Measurements from ENCODE around the gene LRRC55.

The LRRC55 gene, protein sequence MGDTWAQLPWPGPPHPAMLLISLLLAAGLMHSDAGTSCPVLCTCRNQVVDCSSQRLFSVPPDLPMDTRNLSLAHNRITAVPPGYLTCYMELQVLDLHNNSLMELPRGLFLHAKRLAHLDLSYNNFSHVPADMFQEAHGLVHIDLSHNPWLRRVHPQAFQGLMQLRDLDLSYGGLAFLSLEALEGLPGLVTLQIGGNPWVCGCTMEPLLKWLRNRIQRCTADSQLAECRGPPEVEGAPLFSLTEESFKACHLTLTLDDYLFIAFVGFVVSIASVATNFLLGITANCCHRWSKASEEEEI

DNA sequence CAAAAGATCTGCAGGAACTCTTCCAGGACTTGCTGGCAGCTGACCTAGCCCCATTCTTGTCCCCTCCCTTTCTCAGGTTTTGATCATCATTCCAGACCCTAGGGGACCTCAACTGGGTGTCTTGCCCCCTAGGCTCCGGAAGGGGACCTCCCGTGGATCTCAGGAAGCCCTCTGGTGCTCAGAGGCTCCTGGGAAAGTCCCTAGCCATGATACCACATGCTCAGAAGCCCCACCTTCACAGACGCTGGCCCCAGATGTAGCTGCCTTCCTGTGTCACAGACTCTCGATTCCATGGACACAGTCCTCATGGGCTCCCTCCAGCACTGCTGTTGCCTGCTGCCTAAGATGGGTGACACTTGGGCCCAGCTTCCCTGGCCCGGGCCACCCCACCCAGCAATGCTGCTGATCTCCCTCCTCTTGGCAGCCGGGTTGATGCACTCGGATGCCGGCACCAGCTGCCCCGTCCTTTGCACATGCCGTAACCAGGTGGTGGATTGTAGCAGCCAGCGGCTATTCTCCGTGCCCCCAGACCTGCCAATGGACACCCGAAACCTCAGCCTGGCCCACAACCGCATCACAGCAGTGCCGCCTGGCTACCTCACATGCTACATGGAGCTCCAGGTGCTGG is at the start of gene LRRC55:
Gene LRRC55 (plus strand): TSS at position 276 of the 628 bp plus-strand sequence. CDS start 70 bp downstream, at position 346.
- no peak for DNase-seq

DNA sequence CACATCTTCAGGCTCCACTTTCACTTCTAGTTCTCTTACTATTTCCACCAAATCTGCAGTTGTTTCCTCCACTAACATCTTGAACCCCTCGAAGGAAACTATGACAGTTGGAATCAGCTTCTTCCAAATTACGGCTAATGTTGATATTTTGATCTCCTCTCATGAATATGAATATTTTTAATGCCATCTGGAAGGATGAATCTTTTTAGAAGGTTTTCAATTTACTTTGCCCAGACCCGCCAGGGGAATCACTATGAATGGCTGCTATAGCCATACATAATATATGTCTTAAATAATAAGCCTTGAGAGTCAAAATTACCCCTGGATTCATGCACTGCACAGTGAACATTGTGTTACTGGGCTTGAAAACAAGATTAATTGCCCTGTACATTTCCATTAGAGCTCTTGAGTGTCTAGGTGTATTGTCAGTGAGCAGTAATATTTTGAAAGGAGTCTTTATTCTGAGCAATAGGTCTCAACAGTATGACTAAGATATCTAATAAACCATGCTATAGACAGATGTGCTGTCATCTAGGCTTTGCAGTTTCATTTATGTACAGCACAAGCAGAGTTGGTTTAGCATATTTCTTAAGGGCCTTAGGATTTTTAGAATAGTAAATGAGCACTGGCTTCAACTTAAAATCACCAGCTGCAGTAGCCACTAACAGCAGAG is 48.3 kb upstream of the LRRC55 start:
- DNase-seq = no peak

DNA sequence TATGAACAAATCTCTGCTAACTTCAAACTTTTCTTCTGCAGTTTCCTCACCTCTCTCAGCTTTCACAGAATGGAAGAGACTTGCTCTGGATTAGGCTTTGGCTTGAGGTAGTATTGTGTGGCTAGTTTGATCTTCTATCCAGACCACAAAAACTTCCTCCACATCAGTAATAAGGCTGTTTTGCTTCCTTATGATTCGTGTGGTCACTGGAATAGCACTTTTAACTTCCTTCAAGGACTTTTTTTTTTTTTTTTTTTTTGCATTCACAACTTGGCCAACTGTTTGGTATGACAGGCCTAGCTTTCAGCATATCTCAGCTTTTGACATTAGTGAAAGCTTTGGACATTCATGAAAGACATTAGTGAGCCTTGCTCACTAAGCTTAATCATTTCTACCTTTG is 47.5 kb upstream of the LRRC55 start:
- peak in 1 of 2 experiments; percentile 8 for DNase-seq

DNA sequence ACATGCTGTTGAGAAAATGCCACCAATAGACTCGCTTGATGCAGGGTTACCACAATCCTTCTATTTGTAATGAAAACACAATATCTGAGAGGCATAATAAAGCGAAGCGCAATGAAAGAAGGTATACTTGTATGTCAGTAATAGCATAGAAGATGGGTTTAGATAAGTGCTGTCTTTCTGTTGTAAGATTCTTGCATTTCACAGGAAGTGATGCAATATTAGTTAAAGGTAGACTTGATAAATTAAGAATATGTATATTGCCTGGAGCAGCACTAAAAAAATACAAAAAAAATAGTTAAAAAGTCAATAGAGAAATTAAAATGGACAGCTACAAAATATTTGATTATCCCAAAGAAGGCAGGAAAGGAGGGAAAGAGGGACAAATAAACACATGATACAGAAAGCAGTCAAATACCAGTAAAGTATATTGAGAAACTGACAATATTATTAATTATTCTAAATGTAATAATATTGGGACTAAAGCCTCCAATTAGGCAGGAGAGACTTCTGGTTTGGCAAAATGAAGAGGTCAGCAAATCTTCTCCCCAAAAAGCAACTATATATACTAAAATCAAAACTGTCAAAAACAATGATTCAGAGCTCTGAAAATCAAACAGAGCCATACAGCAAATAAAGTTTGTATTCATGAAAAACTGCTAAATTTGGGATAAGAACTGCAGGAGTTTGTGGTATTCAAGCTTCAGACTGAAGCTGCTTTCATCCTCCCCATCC is 46.6 kb upstream of the LRRC55 start:
- DNase-seq = no peak

DNA sequence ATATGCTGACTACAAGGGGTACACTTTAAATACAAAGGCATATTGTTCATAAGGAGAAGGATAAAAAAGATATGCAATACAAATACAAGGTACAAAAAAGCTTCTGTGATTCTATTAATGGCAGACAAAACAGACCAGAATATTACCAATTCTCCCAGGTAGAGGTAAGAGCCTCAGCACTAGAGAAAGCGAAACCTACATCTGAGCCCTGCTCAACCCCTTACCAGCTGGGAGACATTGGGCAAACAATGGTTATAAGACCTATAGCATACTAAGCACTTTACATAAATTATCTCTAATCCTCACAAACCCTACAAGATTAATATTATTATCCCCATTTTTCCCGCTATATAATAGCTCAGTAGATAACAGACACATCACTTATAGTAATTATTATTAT is 41.2 kb upstream of the LRRC55 start:
- DNase-seq = no peak

DNA sequence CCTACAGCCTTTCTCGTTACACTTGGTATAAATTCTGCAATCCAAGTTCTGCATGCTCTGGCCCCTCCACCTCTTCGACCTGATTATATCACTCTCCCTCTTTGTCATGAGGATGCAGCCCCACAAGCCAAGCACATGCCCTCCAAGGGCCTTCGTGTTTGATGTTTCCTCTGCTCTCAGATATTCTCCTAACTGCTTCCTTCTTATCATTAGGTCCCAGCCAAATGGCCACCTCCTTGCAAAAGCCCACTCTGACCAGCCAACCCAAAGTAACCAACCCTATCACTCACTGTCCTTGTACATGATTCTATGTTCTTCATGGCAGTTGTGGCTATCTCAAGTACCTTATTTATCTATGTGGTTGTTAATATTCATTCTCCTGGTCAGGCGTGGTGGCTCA is 38.3 kb upstream of the LRRC55 start:
- DNase-seq = no peak

DNA sequence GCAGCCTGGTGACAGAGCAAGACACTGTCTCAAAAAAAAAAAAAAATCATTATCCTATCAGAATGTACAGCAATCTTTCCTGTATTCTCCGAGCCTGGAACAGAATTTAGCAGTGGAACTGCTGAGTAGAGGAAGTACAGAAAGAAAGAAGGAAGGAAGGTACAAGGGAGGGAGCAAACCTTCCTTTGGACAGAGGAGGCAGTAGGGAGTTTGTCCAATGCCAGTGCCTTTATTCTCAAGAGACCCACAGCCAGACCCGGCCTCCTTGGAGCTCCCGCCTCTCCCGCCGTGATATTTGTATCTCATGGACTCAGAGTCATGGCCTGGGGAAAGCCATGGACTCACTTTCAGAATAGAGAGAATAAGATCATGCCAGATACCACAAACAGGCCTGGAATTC is 37.7 kb upstream of the LRRC55 start:
- no peak for DNase-seq

DNA sequence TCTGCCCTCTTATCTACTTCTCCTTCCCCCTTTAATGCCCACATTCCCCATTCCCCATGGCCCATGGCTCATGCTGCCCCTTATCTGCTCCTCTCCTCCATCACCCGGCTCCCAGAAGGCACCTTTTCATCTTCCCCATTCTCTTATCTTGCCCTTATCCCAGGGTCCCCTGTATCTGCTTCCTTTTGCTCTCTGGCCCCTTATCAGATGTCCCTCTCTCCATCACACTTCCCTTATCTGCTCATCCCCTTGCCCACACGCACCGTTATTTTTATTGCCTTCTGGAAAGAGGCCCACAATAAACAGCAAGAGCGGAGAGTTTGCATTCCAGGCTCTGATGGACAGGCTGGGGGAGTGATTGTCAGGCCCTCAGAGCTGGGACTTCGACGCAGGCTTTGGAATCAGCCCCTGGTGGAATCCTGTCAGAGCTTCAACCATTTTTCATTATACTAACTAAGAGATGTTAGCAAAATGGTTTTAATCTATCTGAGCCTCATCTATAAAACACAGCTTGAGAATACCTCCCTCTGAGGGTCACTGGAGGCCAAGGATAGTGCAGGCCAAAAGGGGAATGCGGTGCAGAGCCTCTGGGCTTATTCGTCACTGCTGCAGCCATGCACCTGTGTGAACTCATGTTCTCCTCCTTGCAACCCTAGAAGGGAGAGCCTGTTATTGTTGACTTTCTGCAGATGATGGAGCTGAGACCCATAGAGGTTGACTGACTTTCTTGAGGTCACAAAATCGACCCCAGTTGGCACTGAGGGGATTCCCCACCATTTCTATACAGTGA is 37.0 kb upstream of the LRRC55 start:
- no peak for DNase-seq

DNA sequence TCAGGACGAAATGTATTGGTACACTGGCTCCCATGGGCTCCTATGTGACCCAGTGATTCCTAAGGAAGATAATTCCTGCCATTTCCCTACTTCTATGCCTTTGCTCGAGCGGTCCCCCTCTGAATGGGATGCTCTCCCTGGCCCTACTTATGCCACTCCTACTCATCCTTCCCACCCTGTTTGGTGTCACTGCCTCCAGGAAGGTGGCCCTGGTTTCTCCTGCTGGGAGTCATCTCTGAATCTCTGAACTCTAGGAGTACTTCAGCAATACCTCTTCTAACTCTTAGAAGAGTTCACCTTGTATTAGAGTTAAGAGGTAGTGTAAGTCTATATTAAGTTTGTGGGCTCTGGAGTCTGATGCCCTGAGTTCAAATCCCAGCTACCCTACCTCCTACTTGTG is 35.5 kb upstream of the LRRC55 start:
- DNase-seq = no peak

DNA sequence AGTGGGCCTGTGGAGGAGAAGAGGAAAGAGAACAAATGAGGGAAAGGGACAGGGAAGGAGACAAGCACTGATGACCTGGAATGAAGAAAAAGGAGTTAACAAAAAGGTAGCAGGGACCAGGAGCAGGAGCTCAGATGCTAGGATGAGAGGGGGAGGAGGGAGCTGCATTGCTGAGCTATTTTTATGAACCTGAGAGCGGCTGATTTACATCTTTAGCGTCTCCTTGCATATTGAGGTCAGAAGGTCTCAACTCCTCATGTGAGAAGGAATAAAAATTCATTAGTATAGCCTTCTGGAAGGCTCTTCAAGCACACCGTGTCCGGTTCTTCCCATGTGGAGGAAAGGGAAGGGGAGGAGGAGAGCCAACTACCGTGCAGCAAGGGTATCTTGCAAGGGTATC is 33.1 kb upstream of the LRRC55 start:
- no peak for DNase-seq

DNA sequence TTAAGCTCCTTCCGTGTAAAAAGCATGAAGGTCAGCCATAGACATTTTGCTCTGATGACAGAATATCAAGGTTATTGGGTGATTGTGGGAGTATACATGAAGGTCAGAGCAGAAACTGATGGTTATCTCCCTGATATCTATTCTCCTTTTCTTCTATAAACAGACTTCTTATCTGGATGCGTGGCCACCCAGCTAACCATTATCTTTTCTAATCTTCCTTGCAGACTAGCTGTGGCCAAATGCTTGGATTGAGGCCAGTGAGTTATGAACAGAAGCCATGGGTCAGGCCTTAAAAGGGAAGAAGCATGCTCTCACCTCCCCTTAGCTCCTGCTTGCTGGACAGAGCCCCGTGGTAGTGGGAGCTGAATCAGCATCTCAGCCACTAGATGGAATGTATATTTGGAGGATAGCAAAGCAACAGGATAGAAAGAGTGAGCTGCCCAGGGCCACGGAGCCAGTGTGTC is 31.3 kb upstream of the LRRC55 start:
- DNase-seq = no peak

DNA sequence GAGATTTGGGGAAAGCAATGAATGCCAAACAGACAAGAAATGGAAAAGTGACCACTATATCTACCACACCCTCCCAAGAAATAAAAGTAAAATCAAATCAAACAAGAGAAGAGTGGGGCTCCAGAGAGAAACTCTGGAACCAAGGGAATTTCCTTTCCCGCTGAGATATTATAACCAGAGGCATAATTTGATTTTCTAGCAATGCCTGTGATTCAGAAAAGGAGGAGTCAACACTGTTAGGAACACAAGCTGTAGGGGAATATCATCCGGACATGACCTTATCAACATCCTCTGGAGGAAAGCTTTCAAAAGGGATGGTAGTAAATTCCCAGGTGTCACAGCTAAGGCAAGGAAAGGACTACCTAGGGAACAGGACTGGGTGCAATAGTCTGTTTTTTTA is 29.6 kb upstream of the LRRC55 start:
- DNase-seq = no peak

DNA sequence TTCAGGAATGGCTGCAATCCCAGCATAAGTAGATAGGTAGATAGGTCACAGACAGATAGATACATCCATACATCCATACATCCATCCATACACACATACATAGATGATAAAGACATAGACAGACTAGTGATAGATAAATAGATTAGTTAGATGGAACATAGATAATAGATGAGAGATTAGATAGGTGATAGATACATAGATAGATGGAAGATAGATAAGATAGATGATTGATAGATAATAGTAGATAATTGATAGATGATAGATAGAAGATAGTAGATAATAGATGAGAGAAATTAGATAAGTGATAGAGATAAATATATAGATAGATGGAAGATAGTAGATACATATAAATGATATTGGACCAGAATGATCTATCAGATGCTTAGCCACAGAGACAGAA is 28.3 kb upstream of the LRRC55 start:
- DNase-seq = no peak

DNA sequence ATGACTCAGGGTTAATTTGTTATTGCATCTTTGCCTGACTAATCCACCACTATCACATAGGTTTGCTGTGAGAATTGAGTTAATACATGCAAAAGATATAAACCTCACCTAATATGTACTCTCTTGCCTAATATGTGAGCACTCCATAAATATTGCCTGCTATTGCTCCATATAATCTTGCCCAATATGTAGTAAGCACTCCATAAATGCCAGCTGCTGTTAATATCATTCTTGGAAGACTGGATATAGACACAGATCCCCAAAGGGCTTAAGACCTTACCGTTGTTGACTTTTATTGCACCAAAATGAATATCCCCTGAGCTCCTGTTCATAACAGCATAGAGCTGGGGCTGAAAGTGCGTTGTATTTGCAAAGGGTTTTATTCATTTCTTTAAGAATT is 27.0 kb upstream of the LRRC55 start:
- DNase-seq = no peak

DNA sequence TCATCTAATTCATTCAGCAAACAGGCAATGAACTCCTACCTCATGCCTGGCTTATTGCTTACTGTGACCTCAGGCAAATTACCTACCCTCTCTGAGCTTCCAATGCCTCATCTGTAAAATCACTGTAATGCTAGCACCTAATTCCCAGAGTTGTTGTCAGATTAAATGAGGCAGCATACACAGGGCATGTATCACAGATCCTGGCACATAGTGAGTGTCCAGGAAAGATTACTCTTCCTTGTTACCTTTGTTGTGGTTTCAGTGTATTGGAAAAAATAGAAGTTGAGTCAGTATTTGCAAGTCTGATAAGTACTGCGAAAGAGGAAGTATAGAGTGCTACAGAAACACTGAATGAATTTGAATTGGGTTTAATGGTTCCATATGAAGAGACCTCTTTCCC is 26.4 kb upstream of the LRRC55 start:
- no peak for DNase-seq

DNA sequence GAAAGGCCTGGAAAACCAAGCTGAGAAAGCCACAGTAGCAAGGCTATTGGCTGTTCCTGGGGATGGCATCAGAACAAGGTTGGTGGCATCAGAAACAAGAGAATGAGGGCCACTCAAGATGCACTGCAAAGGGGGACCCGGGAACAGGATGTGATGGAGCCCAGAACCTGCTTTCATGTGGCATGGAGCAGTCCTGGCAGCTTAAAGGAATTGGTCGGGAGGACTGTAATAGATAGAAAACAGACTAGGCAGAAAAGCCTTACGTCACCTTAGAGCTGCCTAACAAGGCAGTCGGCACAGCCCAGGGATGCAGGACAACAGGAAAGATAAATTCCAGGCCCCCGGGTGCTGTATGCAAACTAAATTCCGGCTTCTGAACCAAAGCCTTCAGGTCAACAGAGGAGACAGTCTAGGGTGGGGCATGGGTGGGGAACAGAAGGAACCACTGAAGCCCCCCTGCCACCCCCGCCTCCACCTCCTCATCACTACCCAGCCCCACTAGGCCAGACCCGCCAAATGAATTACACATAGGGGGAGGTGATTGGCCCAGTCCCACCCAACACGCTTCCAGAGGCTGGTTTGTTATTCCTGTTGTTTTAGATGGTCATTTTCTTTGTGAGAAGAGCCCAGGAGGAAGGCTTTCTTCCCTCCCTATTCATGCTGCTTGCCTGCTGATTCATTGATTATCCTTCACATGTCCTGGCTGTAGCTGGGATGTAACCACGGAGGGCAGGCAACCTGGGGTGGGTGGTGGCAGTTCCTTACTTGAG is 25.7 kb upstream of the LRRC55 start:
- no peak for DNase-seq

DNA sequence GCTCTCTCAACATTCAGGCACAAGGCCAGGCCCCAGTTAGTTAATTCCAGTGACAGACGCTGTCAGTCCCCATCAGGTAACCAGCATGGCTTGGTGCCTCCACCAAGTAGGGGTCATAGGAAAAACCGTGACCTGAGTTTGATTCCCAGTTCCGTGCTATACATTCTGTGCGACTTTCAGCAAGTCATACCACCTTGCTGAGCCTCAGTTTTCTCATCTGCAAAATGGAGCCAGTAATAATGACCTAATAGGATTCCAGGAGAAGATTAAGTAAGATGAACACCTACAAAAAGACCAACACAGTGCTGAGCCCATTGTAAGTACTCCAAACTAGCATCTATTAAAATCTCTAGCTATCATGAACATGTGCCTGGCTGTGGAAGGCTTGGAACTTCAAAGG is 24.8 kb upstream of the LRRC55 start:
- no peak for DNase-seq

DNA sequence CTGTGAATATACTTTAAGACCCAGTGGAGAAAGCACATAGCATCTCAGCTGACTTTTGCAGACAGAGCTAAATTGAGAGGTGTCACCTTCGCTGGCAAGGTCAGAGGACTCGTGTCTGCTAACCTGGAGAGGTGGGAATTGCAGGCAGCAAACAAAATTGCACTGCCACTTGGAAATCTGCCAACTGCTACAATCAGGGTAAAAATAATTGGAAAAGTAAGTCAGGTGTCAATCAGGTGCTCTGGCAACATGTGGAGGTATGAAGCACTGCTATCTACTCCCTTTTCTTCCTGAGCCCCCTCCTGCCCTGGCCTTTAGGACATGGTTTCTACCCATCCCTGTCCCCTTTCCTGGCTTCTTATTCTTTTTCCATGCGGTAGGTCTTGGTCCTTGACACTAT is 24.1 kb upstream of the LRRC55 start:
- no peak for DNase-seq

DNA sequence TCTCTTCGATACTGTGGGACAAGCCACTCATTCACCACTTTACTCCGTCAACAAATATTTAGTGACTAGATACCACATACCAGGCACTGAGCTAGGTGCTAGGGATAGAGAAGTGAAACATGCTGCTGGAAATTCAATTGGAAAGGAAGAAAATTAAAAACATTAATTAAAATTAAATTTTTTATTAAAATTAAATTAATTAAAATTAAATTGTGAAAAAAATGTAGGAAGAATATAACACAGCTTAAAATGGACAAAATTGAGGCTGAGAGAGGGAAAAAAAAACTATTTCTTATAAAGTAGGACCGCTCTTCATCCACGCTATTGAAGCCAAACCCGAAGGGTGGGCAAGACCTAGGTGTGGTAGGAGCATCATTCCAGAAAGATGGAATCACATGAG is 23.6 kb upstream of the LRRC55 start:
- DNase-seq = no peak

DNA sequence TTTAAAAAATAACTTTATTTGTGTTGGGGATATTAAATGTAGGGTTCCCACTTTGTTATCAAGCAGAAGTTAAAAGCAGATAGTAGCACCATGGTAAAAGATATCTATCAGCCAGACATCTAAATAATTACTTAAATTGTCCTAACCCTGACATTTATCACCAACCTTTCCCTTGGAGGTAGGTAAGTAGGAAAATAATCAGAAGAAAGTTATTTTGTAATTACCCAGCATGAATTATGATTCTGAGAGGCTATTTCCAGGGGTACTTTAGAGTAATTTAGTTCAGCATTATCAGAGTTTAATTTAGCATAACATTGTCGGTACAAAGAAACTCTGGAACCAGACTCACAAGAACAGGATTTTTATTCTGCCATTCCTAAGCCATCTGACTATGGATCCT is 23.2 kb upstream of the LRRC55 start:
- no peak for DNase-seq

DNA sequence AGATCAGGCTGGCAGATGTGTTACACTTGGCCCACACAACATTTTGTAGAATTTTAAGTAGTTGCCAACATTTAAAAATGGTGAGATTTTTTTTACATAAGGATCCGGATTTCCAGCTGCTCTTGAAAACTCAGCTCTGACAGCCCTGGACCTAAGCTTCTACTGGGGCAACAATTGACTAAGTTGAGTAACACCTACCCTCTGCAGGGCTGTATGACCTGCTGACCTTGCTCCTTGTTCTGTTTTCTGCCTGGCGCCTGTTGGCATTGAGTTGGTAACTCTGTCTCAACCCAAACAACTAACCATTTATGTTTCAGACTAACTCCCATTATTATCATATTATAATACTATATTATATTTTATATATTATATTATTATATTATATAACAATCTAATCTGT is 21.1 kb upstream of the LRRC55 start:
- no peak for DNase-seq

DNA sequence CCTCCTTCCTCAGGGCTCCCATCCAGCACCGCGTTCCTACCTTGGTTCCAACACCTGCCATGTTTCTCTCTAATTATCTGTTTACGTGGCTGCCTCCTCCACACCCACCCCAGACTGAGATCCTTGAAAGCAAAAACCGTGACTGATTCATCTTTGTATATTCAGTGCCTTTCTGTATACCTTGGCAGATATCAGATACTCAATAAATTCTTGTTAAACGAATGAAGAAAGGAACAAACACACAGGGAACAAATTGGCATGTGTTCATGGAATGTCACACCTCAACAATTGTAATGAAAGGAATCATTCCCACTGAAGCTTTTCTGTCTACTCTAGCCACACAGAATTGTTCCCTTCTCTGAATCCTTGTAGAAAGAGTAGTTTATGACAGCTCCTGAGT is 20.4 kb upstream of the LRRC55 start:
- DNase-seq = no peak

All from Kasumi-1 (cell line).